A549 (cell line): ENCODE results near the gene SF3B3.

Experiments used
- JUN ChIP-seq, 2 experiments: fragments of >200 bp; sonication (Bioruptor Twin); formaldehyde crosslinking; IDR thresholded peaks; 2 replicates in 1 of 2; 3 replicates in 1 of 2; pipeline ENCODE4 v1.6.1; 2016 to 2017
- MAFK ChIP-seq: fragments of 450-650 bp; IDR thresholded peaks from 2 replicates; pipeline ENCODE4 v1.6.1; 2014; ENCODE audit not compliant: partially characterized antibody
- MYC ChIP-seq: IDR thresholded peaks from 2 replicates; pipeline ENCODE4 v1.6.1; 2012; ENCODE audit warnings: mild to moderate bottlenecking, inconsistent platforms, low read length, improper control_type of control experiment, borderline replicate concordance
- TF ChIP-seq, protein P1 (sequence below): fragments of >200 bp; sonication (Bioruptor Twin); formaldehyde crosslinking; IDR thresholded peaks from 3 replicates; pipeline ENCODE4 v1.5.1; 2016

DNA sequence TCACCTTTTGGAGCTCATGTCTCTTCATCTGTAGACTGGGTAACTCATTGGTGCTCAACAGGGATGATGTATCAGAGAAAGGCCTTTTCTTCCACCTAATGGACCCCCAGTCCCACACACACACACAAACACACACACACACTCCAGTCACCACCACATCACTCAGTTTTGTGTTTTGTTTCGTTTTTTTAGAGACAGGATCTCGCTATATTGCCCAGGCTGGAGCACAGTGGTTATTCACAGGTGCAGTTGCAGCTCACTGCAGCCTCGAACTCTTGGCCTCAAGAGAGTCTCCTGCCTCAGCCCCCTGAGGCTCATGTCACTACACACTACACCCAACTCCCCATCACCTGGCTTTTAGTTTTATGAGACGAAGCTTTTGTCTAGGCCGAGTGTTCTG lies 55.6 kb downstream of the SF3B3 start:
- TF ChIP-seq, protein P1, sequence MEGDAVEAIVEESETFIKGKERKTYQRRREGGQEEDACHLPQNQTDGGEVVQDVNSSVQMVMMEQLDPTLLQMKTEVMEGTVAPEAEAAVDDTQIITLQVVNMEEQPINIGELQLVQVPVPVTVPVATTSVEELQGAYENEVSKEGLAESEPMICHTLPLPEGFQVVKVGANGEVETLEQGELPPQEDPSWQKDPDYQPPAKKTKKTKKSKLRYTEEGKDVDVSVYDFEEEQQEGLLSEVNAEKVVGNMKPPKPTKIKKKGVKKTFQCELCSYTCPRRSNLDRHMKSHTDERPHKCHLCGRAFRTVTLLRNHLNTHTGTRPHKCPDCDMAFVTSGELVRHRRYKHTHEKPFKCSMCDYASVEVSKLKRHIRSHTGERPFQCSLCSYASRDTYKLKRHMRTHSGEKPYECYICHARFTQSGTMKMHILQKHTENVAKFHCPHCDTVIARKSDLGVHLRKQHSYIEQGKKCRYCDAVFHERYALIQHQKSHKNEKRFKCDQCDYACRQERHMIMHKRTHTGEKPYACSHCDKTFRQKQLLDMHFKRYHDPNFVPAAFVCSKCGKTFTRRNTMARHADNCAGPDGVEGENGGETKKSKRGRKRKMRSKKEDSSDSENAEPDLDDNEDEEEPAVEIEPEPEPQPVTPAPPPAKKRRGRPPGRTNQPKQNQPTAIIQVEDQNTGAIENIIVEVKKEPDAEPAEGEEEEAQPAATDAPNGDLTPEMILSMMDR = no peak
- TF ChIP-seq MYC (no peak), MAFK (no peak), JUN (IDR thresholded peaks at IDR 0.05) (no peak)
